Mesothelial cell of epicardium (in vitro differentiated cells): ENCODE data around the gene ADGRF1. TPM values are rescaled to one million over a fixed set of nuclear protein-coding genes. Genes with fewer than 3 reads are reported as not detected.
"Not testable (repeated sequence)": the region's sequence is repeated elsewhere in the genome, so short reads cannot be mapped to it uniquely, and the experiment has no call there.

Source experiments
- DNase-seq, 2 experiments: peaks; one replicate each; pipeline ENCODE4 v3.0.0; 2021; ENCODE audit warnings: low spot score in 2 of 2; ENCODE audit not compliant: unreplicated experiment in 2 of 2
- H3K27ac Mint-ChIP-seq: 2 replicates; pipeline ENCODE4 v1.8.0; 2021; ENCODE audit warnings: mixed read lengths
- H3K27me3 Mint-ChIP-seq: 2 replicates; pipeline ENCODE4 v1.8.0; 2021; ENCODE audit warnings: low read depth, mixed read lengths
- H3K36me3 Mint-ChIP-seq: 2 replicates; pipeline ENCODE4 v1.8.0; 2021; ENCODE audit warnings: mixed read lengths
- H3K4me1 Mint-ChIP-seq: 2 replicates; pipeline ENCODE4 v1.8.0; 2021; ENCODE audit warnings: mixed read lengths
- H3K4me3 Mint-ChIP-seq: 2 replicates; pipeline ENCODE4 v1.8.0; 2021; ENCODE audit warnings: mild to moderate bottlenecking, moderate library complexity, mixed read lengths
- H3K9me3 Mint-ChIP-seq: 2 replicates; pipeline ENCODE4 v1.8.0; 2021; ENCODE audit warnings: mixed read lengths
- CTCF ChIP-seq: fragments of 200-600 bp; sonication (generic); IDR thresholded peaks from one replicate; pipeline ENCODE4 v1.5.0; 2021; ENCODE audit warnings: antibody characterized with exemption; ENCODE audit not compliant: unreplicated experiment
- total RNA-seq: library from RNA; stranded (reverse); gene quantifications from 3 replicates; pipeline ENCODE4 v1.2.1, GENCODE V29; 2021

The ADGRF1 gene
- total RNA-seq, 1 donor from 2014 or later: 1.4 TPM

- DNase-seq: no peak
- no peak for TF ChIP-seq CTCF
- peaks cover 14% of the 10 kb centered on the region for H3K4me1 Mint-ChIP-seq
- no peak overlapping the region for H3K27ac Mint-ChIP-seq
- no peak overlapping the region for H3K4me3 Mint-ChIP-seq
- H3K27me3 Mint-ChIP-seq: no peaks in the 10 kb centered on the region
- no peaks in the 10 kb centered on the region for H3K36me3 Mint-ChIP-seq
- H3K9me3 Mint-ChIP-seq: no peaks in the 10 kb centered on the region
Measured at GRCh38 chr6:46996860-46997641, 45.1 kb downstream of the ADGRF1 start.

GRCh38 chr6:46994933-46995332, 47.2 kb downstream of the ADGRF1 start:
- H3K36me3 Mint-ChIP-seq: no peaks in the 10 kb centered on the region
- H3K9me3 Mint-ChIP-seq: no peaks in the 10 kb centered on the region
- no peak overlapping the region for H3K4me3 Mint-ChIP-seq
- no peaks in the 10 kb centered on the region for H3K27me3 Mint-ChIP-seq
- H3K27ac Mint-ChIP-seq: no peak overlapping the region
- no peak for DNase-seq
- peaks cover 9% of the 10 kb centered on the region for H3K4me1 Mint-ChIP-seq
- no peak for TF ChIP-seq CTCF

GRCh38 chr6:46993846-46994245, 48.3 kb downstream of the ADGRF1 start:
- TF ChIP-seq CTCF: no peak
- Mint-ChIP-seq H3K4me3 (no peak overlapping the region), H3K4me1 (peaks cover 12% of the 10 kb centered on the region), H3K27ac (no peak overlapping the region), H3K36me3 (no peaks in the 10 kb centered on the region), H3K9me3 (no peaks in the 10 kb centered on the region), H3K27me3 (no peaks in the 10 kb centered on the region)
- no peak for DNase-seq

- not testable (repeated sequence) for H3K4me3 Mint-ChIP-seq
Measured at GRCh38 chr6:46992391-46992790, 49.7 kb downstream of the ADGRF1 start.

GRCh38 chr6:46990818-46991510, 51.2 kb downstream of the ADGRF1 start:
- TF ChIP-seq CTCF: peak; percentile 81
- not testable (repeated sequence) for H3K4me3 Mint-ChIP-seq, DNase-seq, H3K4me1 Mint-ChIP-seq, H3K9me3 Mint-ChIP-seq, H3K27ac Mint-ChIP-seq, H3K36me3 Mint-ChIP-seq, H3K27me3 Mint-ChIP-seq

More at GRCh38 chr6:46992391-46992790, 49.7 kb downstream of the ADGRF1 start:
- not testable (repeated sequence) for H3K36me3 Mint-ChIP-seq, H3K4me1 Mint-ChIP-seq, H3K9me3 Mint-ChIP-seq, H3K27me3 Mint-ChIP-seq, DNase-seq, H3K27ac Mint-ChIP-seq

- no peaks in the 10 kb centered on the region for H3K36me3 Mint-ChIP-seq
- no peaks in the 10 kb centered on the region for H3K27me3 Mint-ChIP-seq
- H3K27ac Mint-ChIP-seq: no peak overlapping the region
- no peak for TF ChIP-seq CTCF
- H3K4me3 Mint-ChIP-seq: no peak overlapping the region
- no peaks in the 10 kb centered on the region for H3K9me3 Mint-ChIP-seq
- peaks cover 10% of the 10 kb centered on the region for H3K4me1 Mint-ChIP-seq
- no peak for DNase-seq
Measured at GRCh38 chr6:46990031-46990644, 52.0 kb downstream of the ADGRF1 start.
